ENCODE data around the gene RIMS4.
"Not testable (repeated sequence)": the region's sequence is repeated elsewhere in the genome, so short reads cannot be mapped to it uniquely, and the experiment has no call there.

RIMS4 gene

DNA sequence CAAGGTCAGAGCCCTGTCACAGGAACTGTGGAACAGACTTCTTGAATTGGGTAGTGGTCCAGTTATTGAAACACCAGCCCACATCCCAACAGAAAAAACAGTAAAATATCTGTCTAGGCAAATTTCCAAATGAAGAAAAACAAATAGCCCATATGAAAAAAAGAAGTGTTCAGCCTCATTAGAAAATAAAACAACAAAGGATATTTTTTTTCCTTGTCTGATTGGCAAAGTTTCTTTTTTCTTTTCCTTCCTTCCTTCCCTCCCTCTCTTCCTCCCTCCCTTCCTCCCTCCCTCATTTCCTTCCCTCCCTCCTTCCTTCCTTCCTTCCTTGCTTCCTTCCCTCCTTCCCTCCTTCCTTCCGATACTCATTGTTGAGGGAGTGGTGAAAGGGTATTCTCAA lies 20.6 kb upstream of the RIMS4 start:
- DNase-seq (ENCODE audit: low read depth in 2 of 2): no peak

DNA sequence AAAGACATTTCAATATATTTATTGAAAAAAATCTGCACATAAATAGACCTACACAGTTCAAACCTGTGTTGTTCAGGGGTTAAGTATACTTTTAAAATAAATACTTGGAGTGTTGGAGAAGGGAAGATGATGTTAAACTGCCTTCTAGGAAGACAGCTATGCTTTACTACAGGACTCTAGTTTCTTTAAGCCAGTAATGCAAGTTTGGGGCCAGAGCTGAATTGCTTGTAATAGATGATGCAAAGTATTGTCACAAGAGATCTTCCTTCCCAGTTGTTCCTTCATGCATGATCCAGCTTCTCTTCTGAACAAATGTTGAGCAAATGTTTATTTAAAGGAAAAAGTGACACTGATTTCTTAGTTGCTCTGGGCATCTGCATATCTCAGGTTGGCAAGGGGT lies 20.2 kb upstream of the RIMS4 start:
- DNase-seq (ENCODE audit: low read depth in 2 of 2): no peak

DNA sequence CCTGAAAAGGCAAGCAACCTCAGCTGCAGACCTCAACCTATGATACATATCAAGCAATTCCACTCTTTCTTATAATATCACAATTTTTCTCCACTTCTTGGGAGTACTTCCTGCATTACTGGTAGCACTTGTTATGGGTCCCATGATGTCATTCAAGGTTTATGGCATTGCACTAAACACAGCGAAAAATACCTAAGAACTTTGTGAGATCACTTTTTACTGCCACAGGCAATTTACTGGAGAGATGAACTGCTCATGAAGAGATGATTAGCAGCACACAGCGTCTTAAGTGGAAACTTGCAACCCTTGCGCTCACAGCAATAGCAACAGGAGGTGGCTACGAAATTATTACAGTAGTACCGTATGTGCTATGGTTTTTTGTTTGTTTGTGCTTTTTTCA lies 19.3 kb upstream of the RIMS4 start:
- no peak for DNase-seq (ENCODE audit: low read depth in 2 of 2)

DNA sequence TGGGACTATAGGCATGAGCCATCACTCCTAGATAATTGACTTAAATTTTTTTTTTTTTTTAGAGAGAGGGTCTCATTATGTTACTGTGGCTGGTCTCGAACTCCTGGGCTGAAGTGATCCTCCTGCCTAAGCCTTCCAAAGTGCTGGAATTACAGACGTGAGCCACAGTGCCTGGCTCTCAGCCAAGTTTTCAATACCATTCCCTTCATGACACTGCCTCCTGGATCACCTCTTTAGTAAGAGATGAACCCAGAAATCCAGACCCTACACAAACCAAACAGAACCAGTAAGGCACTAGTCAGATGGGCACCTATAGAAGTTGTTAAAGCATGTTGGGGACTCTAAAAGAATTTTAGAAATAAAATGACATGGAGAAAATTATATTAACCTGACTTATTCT lies 18.3 kb upstream of the RIMS4 start:
- DNase-seq (ENCODE audit: low read depth in 2 of 2): no peak

DNA sequence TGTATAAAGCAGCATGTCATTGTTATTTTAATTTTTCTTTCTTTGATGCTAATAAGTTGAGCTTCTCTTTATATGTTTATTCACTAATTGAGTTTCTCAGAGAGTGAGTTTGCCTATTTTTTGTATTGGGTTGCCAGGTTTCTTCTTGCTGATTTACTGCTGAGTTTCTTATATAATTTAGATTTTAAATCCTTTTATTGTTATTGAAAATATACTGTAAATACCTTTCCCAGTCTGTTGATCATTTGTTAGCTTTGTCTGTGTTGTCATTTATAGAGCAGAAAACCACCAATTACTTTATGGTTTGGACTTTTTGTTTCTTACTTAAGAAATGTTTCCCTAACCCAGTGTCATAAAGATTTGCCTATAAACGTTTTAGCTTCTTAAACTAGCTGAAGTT lies 17.1 kb upstream of the RIMS4 start:
- DNase-seq (ENCODE audit: low read depth in 2 of 2): no peak

DNA sequence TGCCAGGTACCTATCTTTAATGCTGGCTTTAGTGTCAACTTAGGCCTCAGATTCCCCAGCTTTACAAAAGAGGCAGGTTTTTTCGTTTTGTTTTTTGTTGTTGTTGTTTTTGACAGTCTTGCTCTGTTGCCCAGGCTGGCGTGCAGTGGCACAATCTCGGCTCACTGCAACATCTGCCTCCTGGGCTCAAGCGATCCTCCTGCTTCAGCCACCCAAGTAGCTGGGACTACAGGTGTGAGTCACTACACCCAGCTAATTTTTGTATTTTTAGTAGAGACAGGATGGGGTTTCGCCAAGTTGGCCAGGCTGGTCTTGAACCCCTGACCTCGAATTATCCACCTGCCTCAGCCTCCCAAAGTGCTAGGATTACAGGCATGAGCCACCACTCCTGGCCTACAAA lies 11.2 kb upstream of the RIMS4 start:
- not testable (repeated sequence) for DNase-seq (ENCODE audit: low read depth in 2 of 2)

DNA sequence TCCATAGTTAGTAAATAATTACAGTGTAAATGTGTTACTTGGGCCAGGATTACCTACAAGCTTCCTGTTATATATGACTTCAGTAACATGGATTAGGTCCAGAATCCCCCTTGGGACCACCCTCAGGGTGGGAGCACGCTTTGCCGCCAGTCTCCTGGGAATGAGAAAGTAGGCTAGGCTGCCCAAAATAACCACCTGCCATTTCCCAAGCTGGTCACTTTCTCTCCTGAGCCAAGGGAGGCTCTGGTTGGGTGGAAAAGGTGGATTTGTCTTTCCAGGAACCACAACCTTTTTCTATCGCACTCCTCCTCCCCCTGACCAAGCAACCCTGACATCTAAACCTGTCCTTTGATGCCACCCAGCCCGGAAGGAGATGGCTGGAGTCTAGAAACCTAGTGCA lies 9.6 kb upstream of the RIMS4 start:
- DNase-seq (ENCODE audit: low read depth in 2 of 2): no peak

DNA sequence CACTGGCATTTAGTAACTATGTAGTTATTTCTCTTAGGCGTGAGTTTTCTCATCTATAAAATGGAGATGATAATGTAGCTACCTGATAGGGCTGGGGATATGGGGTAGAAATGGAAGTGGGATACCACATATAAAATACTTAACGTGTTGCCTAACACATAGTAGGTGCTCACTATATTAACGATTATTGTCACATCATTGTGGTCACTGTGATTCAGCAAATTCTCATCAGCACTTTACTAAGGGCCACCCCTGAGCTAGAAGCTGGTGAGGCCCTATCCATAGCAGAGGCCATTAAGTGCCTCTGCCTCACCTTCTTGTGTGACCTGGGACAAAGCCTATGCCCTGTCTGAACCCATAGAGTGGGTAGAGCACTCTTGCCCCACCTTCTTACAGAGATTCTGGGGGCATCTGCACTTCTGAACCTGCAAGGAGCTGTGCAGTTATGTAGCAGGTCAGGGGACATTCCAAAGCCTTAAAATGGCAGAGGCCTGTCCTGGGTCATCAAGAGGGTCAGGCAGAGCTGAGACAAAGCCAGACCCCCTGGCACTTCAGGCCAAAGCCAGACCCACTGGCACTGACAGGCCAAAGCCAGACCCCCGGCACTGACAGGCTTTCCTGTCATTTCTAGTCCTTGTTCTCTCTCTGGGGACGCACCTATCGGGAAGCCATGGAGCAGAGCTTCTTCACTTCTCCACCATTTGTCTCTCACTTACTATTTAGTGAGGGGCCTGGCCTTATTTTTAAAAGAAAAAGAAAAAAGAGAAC lies 7.0 kb upstream of the RIMS4 start:
- DNase-seq (ENCODE audit: low read depth in 2 of 2): no peak

DNA sequence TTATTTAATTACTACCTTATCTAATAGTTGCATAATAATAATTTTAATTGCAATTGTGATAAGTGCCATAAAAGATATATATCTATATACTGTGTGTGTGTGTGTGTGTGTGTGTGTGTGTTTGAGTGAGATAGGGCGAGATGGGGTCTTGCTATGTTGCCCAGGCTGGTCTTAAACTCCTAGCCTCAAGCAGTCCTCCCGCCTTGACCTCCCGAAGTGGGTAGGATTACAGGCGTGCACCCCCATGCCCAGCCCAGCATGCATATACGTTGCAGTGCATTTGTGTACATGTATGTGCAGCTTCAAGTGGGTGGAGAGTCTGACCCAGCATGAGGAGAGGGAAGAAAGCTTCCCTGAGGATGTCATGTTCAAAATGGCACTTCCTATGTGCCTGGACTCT lies 4.6 kb upstream of the RIMS4 start:
- no peak for DNase-seq (ENCODE audit: low read depth in 2 of 2)

DNA sequence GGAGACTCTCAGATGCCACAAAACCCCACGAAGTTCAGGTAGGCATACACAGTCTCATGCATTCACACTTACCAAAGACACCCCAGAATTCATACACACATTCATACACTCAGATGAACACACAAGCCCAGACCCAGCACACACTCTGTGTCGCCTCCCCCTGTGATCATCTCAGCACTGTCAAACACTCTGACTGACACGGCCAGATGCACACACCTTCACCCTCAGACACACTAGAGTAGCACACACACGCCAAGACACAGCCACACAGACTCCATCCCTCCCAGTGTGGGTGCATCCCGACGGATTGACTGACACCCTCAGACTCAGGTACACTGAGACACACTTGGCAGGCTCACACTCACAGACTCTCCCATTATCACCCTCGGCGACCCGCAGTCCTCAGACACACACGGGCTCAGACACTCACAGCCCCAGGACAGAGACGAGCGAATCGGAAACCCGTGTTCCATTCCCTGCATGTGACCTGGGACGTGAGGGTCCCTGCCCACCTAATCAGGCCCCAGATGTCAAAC lies 872 bp upstream of the RIMS4 start:
- no peak for DNase-seq (ENCODE audit: low read depth in 2 of 2)

DNA sequence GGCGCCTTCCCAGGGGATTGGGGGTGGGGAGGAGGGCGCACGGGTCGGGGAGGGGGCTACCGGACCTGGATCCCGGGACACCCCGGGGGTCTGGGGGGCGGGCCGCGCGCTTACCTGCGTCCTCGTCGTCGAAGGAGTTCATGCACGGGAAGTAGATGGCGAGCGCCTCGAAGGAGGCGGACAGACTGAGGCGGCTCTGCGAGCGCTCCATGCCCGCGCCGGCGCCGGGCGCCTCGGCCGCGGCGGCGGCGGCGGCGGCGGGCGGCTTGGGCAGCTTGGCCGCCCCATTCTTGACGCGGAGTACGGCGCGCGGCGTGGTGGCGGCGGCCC lies 320 bp downstream of the RIMS4 start:
- no peak for DNase-seq (ENCODE audit: low read depth in 2 of 2)

DNA sequence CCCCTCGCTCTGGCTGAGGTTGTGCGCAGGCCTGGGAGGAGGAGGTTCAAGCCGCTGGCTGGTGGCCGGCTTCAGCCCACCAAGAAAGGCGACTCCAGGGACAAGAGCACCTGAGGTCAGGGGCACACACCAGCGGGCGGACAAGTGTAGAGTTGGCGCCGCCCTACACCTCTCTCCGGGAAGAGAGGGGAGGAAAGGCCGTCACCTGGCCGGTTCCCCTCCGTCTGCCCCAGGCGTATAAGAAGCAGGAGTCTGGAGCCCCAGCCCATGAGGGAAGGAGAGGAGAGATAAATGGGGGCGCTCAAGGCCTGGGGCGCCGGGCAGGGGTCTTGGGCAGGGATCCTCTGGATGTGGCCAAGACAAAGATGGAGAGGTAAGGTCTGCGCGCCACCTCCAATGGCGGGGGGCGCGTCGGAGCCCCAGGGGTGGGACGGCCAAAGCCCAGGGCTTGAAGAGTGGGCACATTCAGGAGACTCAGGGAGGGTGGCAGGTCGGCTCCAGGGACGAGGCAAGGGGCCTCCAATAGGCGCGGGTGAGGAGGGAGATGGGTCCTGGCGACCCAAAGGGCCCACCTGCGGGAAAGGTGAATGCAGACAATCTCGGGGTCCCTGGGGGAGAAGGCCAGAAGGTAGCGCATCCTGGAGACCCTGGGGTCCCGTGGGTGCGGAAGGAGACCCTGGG lies 826 bp downstream of the RIMS4 start:
- no peak for DNase-seq (ENCODE audit: low read depth in 2 of 2)

DNA sequence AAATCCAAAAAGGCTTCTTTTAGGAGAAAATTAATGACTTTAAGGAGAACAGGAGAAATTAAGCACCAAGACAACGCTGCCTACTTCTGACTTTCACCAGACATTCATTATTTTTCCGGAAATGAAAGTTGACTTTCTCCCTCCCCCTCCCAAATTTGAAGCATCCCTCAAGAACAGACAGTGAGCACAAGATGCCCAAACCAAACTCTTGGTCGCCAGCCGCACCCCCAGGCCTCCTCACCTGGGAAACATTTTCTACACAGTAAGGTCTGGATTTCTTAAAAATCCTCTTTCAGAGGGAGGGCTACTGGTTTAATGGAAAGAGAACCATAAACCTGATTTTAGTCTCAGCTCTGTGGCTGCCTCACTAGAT lies 2.7 kb downstream of the RIMS4 start:
- no peak for DNase-seq (ENCODE audit: low read depth in 2 of 2)

DNA sequence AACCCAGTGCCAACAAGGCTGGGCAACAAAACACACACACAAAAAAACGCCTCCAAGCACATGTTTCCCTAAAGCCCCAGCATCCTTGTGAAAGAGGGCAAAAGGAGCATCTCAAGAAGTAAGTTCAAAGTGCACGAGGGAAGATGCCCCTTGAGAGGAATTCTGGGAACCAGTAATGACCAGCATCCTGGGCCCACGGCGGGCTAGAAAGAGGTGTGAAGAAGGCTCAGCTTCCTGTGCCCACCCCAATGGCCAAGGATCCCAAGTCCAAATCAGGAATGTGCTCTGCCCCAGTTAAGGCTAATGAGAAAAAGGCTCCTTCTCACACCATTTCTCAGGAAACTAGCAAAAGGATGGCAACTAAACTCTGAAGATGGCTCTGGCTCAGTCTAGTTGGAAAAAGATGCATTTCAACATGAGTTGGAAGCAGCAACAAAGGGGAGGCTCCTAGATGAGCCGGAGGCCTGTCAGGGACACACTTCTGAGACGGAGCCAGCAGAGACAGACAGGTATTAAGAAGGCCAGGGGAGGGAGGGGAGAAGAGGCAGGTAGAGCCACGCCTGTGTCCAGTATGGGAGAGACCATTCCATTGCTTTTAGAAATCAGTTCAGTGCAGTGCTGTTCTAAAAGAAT lies 3.2 kb downstream of the RIMS4 start:
- no peak for DNase-seq (ENCODE audit: low read depth in 2 of 2)

DNA sequence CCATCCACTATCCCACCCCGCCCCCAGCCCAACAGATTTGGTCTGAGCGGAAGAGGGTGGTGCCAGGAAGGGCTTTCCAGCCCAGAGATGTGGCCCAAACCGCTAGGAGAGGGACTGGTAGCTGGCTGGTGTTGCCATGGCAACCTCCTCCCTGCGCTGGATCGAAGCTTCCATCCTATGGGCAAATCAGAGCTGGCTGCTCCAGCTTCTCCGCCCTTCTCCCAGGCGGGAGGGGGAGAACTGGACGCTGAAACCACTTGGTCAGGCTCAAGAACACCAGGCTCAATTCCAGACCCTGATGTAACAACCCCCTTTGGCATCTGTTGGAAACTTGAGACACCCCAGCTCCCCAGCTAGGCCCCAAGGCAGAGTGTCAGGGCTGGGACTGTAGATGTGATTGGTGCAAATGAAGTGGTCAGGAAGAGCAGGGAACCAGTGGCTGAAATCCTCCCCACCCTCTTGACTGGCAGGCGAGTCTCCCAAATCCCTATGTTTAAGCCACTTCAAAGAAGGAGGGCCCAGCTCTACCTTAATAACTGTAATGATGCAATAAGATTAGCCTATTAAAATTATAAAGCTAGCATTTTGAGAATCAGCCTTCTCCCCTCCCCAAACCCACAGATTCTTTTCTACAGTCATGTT lies 4.2 kb downstream of the RIMS4 start:
- no peak for DNase-seq (ENCODE audit: low read depth in 2 of 2)

DNA sequence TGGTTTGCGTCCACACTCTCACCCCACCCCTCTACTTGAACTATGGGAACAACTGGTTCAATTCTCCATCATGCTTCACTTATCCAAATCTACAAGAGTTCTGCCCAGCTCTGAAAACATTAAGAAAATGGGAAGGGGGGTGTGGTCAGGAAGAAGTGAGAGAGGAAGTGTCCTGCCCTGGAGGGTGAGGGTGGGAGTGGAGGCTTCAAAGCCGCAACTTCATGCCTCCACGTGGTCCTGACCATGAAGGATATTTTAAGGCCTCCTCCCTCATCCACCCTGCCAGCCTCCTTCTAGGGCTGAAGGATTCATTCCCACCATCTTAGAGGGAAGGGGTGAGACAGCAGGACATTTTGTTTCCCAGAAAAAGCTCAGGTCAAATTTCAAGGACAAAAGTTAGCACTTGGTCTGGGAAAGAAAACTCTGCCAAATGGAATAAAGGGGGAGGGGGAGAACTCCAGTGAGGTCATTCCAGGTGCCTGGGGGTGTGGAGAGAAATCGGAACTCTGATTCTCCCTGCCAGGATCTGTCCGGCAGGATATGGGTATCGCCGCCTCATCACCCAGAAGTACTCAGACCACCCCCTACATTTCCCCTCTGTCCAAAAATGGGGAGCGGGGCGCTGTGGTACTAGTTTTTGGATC lies 4.9 kb downstream of the RIMS4 start:
- no peak for DNase-seq (ENCODE audit: low read depth in 2 of 2)

DNA sequence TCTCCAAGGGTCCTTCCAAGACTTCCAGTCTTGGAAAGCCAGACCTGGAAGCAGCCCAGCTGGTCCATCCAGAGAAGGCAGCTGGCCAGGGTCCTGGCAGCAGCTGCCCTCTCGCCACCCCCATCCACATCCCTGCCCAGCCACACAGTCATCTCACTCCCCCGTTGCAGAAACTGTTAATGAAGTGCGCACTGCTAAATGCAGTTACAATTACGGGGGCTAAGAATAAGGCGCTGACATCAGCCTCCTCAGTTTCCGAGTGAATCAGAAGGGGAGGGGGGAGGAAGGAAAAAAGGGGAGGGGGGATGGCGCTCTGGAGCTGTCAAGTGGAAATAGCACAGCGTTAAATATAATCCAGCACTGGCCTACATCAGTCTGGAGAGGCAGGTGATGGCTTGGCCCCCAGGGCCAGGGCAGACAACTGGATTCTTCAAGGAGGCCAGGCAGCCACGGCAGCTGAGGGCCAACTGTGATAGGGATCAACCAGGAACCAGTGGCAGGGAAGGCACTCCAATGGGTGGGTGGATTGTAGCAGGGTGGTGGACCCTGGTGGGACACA lies 6.9 kb downstream of the RIMS4 start:
- DNase-seq (ENCODE audit: low read depth in 2 of 2): no peak

DNA sequence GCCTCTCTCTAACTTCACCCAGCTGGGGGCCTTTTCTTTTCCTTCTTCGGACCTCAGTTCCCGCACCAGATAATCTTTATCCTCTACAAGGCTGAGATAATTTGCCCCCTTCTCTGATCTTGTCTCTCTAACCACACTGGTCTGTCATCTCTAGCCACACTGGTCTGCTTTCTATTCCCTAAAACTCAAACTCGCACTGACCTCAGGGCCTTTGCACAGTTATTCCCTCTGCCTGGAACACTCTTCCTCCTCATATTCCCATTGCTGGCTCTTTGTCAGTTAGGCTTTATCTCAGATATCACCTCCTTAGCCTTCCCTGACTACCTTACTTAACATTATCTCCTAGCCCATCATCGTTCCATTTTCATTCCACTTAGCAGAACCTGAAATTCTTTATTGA lies 7.6 kb downstream of the RIMS4 start:
- no peak for DNase-seq (ENCODE audit: low read depth in 2 of 2)

DNA sequence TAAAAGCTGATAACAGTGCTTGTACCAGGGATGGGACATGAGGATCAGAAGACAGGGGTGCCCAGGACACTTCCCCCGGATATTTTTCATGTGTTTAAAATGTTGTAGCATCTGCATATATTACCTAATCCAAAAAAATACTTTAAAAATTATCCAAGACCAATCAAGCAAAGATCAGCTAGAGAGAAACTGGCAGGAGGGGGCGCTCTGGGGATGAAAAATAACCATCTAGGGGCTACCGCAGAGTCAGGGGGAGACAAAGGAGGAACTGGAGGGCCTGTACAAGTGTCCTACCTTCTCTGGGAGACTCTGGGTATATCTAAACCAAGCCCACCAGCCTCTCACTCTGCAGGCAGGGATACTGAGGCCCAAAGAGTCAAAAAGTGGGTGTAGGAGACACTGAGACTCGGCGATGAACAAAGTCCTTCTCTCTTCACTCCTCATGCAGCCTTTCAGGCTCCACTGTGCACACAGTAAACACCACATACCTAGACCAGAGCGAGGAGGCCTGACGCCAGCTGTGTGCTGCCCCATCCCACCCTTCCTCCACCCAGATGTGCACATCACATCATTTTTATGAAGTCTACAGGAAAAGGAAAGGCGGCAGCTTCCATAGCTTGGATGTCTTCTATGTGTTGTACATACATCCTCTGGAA lies 9.8 kb downstream of the RIMS4 start:
- DNase-seq (ENCODE audit: low read depth in 2 of 2): no peak

DNA sequence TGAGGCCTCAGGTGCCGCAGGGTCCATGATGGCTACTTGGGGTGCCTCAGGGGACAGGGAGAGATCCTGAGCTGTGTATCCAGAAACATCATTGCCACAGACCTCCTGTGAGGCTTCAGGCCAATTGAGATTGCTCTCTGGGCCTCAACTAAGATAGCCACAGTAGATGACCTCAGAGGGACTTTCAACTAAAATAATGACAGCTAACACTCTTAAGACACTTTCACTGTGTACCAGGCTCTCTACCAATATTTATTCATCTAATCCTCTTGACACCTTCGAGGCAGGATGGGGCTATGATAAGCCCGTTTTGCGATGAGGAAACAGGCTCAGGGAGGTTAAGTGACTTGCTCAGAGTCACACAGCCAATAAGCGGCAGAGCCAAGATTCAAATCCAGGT lies 10.7 kb downstream of the RIMS4 start:
- no peak for DNase-seq (ENCODE audit: low read depth in 2 of 2)

DNA sequence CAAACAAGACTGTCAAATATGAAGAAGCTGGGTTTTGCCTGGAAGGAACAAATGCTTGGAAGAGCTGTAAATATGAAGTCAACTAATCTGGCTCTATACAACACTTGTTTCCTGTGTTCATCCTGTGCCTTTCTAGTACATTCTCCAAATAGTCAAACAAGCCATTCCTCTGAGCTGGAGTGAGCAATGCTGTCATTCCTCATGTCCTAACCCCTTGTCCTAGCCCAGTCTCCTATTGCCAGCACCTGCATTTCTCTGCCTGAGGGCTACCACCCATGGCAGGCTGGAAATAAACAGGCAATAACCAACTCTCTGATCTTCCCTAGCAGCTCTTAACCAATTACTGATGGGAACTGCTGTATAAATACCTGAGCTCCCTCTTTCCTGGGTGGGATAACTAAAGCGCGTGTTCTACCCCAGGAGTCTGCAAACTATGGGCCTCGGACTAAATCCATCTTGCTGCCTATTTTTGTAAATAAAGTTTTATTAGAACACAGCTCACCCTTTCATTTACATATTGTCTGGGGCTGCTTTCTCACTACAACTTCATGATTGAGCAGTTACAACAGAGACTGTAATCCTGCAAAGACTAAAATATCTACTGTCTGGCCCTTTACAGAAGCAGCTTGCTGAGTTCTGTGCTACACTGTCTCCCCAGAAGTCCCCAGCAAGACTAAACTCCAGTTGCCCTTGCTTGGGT lies 13.4 kb downstream of the RIMS4 start:
- no peak for DNase-seq (ENCODE audit: low read depth in 2 of 2)

Data from activated CD8-positive, alpha-beta memory T cell treated with anti-CD3 and anti-CD28 coated beads for 4 hours (primary cell).